Measurements from ENCODE around the gene MYL3.

DNA sequence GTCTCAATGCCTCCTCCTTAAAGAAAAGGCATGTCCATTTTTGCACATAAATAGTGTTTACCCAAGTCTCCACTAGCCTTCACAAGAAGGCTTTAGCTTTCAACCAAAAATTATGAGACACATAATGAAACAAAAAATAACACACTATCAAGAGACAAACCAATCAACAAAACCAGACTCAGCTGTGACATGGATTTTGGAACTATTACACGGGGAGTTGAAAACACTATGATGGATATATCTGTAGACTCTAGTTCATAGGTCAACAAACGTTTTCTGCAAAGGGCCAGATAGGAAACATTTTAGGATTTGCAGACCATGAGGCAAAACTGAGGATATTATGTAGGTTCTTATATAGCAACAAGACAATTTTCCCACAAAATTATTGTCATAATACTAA lies 24.9 kb downstream of the MYL3 start:
- TF ChIP-seq, protein P1, sequence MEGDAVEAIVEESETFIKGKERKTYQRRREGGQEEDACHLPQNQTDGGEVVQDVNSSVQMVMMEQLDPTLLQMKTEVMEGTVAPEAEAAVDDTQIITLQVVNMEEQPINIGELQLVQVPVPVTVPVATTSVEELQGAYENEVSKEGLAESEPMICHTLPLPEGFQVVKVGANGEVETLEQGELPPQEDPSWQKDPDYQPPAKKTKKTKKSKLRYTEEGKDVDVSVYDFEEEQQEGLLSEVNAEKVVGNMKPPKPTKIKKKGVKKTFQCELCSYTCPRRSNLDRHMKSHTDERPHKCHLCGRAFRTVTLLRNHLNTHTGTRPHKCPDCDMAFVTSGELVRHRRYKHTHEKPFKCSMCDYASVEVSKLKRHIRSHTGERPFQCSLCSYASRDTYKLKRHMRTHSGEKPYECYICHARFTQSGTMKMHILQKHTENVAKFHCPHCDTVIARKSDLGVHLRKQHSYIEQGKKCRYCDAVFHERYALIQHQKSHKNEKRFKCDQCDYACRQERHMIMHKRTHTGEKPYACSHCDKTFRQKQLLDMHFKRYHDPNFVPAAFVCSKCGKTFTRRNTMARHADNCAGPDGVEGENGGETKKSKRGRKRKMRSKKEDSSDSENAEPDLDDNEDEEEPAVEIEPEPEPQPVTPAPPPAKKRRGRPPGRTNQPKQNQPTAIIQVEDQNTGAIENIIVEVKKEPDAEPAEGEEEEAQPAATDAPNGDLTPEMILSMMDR (IDR thresholded peaks at IDR 0.05), result no peak
- TF ChIP-seq EZH2phosphoT487 (IDR thresholded peaks at IDR 0.05; ENCODE audit: borderline replicate concordance, low read depth), result no peak
- TF ChIP-seq JUND (IDR thresholded peaks at IDR 0.05), result no peak

Measured in SK-N-SH (cell line).